ENCODE data around the gene DYNLRB1. TPM values are rescaled to one million over a fixed set of nuclear protein-coding genes. Genes with fewer than 3 reads are reported as not detected.

The DYNLRB1 gene
- total and polyA plus RNA-seq, 10 of the 15 experiments (the other 5 are each of a cell fraction or from before 2014, with no cell fraction given): 87.9 to 313 (median 153) TPM

- TF ChIP-seq, protein P1, sequence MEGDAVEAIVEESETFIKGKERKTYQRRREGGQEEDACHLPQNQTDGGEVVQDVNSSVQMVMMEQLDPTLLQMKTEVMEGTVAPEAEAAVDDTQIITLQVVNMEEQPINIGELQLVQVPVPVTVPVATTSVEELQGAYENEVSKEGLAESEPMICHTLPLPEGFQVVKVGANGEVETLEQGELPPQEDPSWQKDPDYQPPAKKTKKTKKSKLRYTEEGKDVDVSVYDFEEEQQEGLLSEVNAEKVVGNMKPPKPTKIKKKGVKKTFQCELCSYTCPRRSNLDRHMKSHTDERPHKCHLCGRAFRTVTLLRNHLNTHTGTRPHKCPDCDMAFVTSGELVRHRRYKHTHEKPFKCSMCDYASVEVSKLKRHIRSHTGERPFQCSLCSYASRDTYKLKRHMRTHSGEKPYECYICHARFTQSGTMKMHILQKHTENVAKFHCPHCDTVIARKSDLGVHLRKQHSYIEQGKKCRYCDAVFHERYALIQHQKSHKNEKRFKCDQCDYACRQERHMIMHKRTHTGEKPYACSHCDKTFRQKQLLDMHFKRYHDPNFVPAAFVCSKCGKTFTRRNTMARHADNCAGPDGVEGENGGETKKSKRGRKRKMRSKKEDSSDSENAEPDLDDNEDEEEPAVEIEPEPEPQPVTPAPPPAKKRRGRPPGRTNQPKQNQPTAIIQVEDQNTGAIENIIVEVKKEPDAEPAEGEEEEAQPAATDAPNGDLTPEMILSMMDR (IDR thresholded peaks at IDR 0.05 in 2 of 3, conservative IDR thresholded peaks at IDR 0.05 in 1 of 3; ENCODE audit: control insufficient read depth in 2 of 3, extremely low read depth in 1 of 3, insufficient read depth in 1 of 3, low read depth in 3 of 3, low read length in 3 of 3): no peak
- TF ChIP-seq CBFB (IDR thresholded peaks at IDR 0.05; ENCODE audit: low read depth) (peak; percentile 25; the same call in 1 of the 2 replicates), MLLT1 (IDR thresholded peaks at IDR 0.05) (no peak), RFX5 (IDR thresholded peaks at IDR 0.05; ENCODE audit: low read depth, low read length) (no peak), PAX5 (IDR thresholded peaks at IDR 0.05; ENCODE audit: borderline replicate concordance, low read depth, low read length) (no peak), DPF2 (IDR thresholded peaks at IDR 0.05) (peak; percentile 83), NFIC (IDR thresholded peaks at IDR 0.05; ENCODE audit: low read depth, low read length) (no peak), KDM1A (IDR thresholded peaks at IDR 0.05; ENCODE audit: borderline replicate concordance) (no peak), JUNB (IDR thresholded peaks at IDR 0.05) (no peak), GATAD2B (conservative IDR thresholded peaks at IDR 0.05; ENCODE audit: low read depth) (peak; percentile 95), HDGF (IDR thresholded peaks at IDR 0.05) (no peak), SPI1 (IDR thresholded peaks at IDR 0.05; ENCODE audit: borderline replicate concordance, insufficient read depth, low read depth, low read length) (no peak), HDAC2 (IDR thresholded peaks at IDR 0.05) (0 out of 2 replicates have a peak, but pooled peaks have one; percentile 11), CBX3 (IDR thresholded peaks at IDR 0.05; ENCODE audit: borderline replicate concordance, low read depth) (no peak), USF2 (IDR thresholded peaks at IDR 0.05; ENCODE audit: borderline replicate concordance, low read depth, low read length) (no peak), ESRRA (IDR thresholded peaks at IDR 0.05; ENCODE audit: low read length) (no peak), PML (IDR thresholded peaks at IDR 0.05; ENCODE audit: low read length) (no peak), RB1 (IDR thresholded peaks at IDR 0.05; ENCODE audit: borderline replicate concordance) (0 out of 2 replicates have a peak, but pooled peaks have one; percentile 61), IKZF2 (IDR thresholded peaks at IDR 0.05) (no peak; a peak in 1 of 4 replicates), MTA2 (IDR thresholded peaks at IDR 0.05; ENCODE audit: low read depth) (no peak), FOS (IDR thresholded peaks at IDR 0.05; ENCODE audit: borderline replicate concordance, extremely low read depth, insufficient read length) (peak; percentile 7), SMC3 (IDR thresholded peaks at IDR 0.05; ENCODE audit: borderline replicate concordance, low read length) (no peak), ZNF274 (IDR thresholded peaks at IDR 0.05; ENCODE audit: insufficient read depth, insufficient read length) (no peak), BMI1 (IDR thresholded peaks at IDR 0.05; ENCODE audit: borderline replicate concordance) (no peak)
- TF ChIP-seq, protein P2, sequence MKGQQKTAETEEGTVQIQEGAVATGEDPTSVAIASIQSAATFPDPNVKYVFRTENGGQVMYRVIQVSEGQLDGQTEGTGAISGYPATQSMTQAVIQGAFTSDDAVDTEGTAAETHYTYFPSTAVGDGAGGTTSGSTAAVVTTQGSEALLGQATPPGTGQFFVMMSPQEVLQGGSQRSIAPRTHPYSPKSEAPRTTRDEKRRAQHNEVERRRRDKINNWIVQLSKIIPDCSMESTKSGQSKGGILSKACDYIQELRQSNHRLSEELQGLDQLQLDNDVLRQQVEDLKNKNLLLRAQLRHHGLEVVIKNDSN (IDR thresholded peaks at IDR 0.05; ENCODE audit: borderline replicate concordance, extremely low read length, insufficient read depth, low read depth, low read length): no peak
- TF ChIP-seq, protein P3, sequence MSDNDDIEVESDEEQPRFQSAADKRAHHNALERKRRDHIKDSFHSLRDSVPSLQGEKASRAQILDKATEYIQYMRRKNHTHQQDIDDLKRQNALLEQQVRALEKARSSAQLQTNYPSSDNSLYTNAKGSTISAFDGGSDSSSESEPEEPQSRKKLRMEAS (IDR thresholded peaks at IDR 0.05; ENCODE audit: low read depth, low read length): no peak
Measured at GRCh38 chr20:34516247-34517113, at the start of gene DYNLRB1 (continued).
